GM21576 (cell line): ENCODE results near the gene KCNN4.
"Not testable (repeated sequence)": the region's sequence is repeated elsewhere in the genome, so short reads cannot be mapped to it uniquely, and the experiment has no call there.

Experiments
- ATAC-seq: cut with Tn5 transposase; IDR thresholded peaks from one replicate; pipeline ENCODE4 v1.9.1; 2021; ENCODE audit warnings: mild to moderate bottlenecking, moderate library complexity; ENCODE audit not compliant: unreplicated experiment

The KCNN4 gene

GRCh38 chr19:43780706-43781525 lies at the start of gene KCNN4:
Gene KCNN4 (minus strand): TSS chr19:43780973. CDS start chr19:43780861, 112 bp downstream.
- ATAC-seq, result no peak

- peak; percentile 79 for ATAC-seq
These were observed 46.3 kb upstream of the KCNN4 start, which contains the start of gene ZNF283 for GRCh38 chr19:43826787-43827754. Gene ZNF283 (plus strand): TSS chr19:43827321. CDS start chr19:43833505, 6,184 bp downstream.

DNA sequence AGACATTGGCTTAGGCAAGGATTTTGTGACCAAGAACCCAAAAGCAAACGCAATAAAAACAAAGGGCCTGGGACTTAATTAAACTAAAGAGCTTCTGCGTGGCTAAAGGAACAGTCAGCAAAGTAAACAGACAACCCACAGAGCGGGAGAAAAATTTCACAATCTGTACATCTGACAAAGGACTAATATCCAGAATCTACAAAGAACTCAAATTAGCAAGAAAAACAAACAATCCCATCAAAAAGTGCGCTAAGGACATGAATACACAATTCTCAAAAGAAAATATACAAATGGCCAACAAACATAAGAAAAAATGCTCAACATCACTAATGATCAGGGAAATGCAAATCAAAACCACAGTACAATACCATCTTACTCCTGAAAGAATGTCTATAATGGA lies 43.8 kb upstream of the KCNN4 start:
- not testable (repeated sequence) for ATAC-seq

- not testable (repeated sequence) for ATAC-seq
These were observed 43.1 kb upstream of the KCNN4 start for GRCh38 chr19:43823856-43824255.

GRCh38 chr19:43820884-43821215 lies 40.1 kb upstream of the KCNN4 start:
- no peak for ATAC-seq

DNA sequence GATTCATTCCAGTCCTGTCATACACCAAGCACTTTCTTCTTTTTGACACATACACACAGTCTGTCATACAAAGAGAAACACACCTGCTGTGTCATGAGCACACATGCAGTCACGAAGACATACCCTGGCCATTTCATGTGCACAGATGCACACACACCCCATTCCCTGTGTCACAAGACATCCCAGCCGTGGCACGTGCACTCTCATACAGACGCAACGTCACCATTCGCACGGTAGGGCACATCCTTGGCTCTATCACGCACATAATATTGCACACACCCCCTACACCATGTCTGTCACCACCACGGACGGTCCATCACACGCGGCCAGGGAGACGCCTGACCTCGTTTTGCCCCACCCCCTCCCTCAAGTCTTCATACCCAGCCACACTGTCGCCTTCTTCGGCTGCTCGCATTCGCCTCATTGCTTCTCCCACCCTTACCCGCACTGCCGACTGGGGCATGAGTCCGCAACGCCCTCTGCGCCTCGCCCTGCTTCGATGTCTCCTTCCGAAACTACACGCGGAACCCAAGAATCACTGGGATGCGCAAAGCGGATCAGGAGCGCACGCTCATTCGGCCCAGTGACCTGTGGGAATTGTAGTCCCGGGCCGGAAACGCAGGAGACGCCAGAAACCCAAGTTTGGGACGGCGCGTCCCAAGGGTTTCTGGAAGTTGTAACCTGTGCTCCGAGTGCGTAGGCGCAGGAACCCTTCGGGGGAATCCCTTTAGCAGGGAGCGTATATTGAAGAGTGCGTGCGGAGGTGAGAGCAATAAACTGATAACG lies 39.5 kb upstream of the KCNN4 start:
- no peak for ATAC-seq

- ATAC-seq, result no peak
These were observed 37.7 kb upstream of the KCNN4 start for GRCh38 chr19:43818500-43818899.

GRCh38 chr19:43817454-43817853 lies 36.7 kb upstream of the KCNN4 start:
- ATAC-seq, result not testable (repeated sequence)

- no peak for ATAC-seq
These were observed 34.0 kb upstream of the KCNN4 start for GRCh38 chr19:43814663-43815352.

DNA sequence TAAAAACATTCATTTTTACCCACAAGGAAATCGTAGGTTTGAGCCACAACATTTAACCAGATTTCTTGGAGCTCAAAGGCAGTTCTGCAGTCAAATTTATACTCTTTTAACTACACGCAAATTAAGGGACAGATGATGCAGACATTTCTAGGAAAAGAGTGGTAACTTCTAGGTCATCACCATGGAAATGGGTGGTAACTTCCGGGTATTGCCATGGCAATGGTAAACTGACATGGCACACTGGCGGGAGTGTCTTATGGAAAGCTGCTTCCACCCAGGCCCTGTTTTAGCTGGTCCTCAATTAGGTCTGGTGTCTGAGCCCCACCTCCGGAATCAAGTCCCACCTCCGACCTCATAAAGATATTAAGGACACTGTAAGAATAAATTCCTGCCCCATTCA lies 31.9 kb upstream of the KCNN4 start:
- no peak for ATAC-seq

DNA sequence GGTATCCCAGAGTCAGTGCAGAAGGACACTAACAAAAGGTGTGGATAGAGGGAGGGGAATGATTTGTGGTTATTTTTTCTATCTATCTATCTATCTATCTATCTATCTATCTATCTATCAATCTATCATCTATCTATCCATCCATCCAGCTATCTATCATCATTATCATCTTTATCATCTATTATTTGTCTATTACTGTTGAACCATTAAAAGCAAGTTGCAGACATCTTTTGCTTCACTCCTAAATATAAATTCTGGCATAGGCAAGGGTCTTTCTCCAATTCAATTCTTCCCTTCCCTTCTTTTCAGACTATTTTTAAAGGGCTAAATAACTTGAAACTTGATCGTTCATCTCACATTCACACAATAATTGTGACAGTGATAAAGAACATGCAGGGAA lies 31.5 kb upstream of the KCNN4 start:
- no peak for ATAC-seq

DNA sequence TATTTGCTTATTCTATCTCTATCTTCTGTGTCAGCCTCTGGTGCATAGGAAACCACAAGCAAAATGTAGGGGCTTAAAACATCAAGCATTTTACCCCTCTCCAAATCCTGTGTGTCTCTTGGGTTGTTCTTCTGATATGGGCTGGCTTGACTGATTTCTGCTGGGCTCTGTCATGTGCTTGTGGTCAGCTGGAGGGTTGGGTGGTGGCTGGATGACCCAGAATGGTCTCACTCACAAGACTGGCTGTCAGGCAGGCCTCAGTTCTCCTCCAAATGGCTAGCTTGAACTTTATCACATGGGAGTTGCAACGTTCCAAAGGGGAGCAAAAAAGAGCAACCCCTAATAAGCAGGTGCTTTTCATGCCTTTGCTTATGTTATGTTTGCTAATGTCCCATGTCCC lies 31.1 kb upstream of the KCNN4 start:
- no peak for ATAC-seq

GRCh38 chr19:43809762-43810696 lies 29.3 kb upstream of the KCNN4 start:
- ATAC-seq, result no peak

DNA sequence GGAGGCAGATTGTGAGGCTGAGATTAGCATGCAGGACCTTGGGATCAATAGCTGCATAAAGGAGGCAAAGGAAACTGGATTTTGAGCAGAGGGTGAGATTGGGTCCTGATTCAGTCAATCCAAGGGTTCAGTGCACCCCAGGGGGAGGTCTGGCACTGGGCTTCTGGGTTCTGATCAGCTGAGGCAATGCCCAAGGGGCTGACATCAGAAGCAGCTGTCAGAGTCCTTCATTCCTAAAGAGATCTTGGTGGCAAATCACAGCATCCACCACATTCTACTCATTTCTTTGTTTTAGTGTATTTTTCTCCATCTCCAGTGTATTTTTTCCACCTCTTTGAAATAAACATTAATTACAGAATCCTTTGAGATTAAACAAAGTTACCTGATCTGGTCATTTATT lies 26.9 kb upstream of the KCNN4 start:
- no peak for ATAC-seq

DNA sequence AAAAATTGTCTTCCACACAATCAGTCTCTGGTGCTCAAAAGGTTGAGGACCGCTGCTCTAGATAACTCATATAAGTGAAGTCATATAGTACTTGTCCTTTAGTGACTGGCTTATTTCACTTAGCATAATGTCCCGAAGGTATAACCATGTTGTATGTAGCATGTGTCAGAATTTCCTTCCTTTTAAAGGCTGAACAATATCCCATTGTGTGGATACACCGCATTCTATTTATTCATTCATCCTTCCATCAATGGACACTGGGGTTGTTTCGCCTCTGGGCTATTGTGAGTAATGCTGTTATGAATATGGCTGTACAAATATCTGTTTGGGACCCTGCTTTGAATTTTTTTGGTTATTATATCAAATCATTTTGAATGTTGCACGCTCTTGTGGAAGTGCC lies 26.1 kb upstream of the KCNN4 start:
- no peak for ATAC-seq

DNA sequence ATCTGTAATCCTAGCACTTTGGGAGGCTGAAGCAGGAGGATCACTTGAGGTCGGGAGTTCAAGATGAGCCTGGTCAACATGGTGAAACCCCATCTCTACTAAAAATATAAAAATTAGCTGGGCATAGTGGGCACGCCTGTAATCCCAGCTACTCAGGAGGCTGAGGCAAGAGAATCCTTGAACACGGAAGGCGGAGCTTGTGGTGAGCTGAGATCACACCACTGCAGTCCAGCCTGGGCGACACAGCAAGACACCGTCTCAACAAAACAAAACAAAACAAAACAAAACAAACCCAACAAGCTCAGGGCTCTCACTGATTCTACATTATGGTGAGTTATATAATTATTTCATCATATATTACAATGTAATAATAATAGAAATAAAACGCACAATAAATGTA lies 25.6 kb upstream of the KCNN4 start:
- not testable (repeated sequence) for ATAC-seq

DNA sequence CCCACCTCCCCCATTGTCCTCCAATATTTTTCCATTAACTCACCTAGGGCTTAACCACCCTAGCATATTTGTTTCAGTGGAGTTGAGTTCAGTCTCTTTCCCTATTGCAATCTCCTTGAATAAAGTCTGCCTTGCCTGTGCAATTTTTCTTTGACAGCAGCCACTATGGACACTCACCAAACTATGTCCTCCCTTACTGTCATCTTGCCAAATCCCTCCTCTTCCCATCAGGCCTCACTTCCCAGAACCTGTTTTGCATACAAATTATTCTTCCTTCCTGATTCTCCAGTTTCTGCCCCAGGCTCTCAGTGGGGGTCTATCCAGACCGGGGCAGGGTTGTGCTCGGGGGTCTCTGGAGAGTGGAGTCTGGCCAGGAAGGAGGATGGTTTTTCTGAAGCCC lies 23.7 kb upstream of the KCNN4 start:
- ATAC-seq, result no peak

DNA sequence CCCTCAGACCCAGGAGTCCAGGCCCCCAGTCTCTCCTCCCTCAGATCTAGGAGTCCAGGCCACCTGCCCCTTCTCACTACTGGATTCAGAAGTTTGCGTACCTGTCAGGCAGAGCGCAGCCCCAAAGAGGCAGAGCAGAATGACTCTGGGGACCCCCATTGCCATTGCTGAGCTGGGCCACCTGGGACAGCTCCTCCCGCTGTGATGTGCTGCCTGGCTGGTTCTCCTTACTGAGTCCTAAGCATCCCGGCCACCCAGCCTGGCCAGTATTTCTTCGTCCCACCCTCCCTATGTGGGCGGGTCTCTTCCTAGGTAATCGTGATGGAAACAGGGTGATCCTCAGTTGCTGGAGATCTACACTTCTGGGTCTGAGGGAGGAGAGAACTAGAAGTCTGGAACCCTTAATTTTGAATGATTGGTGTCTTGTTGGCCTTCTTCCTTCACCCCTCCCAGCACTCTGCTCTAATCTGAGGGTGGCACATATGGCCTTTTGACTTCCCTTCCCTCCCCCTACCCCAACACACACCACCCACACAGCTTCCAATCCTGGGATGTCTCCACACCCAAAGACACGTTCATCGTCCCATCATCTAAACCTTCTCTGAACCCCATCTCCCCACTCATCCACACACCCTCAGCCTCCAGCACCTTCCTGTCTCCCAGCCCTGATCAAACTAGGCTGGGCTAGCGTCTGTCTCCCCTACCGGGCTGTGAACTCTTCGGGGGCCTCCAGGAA lies 21.6 kb upstream of the KCNN4 start, which contains the start of gene LYPD5:
TSS of gene LYPD5 (minus strand) at position 232 of the 736 bp plus-strand sequence. CDS start at position 165, 67 bp downstream.
- ATAC-seq, result no peak
